Measurements from ENCODE around the gene ZNHIT1. TPM values are rescaled to one million over a fixed set of nuclear protein-coding genes. Genes with fewer than 3 reads are reported as not detected.

The ZNHIT1 gene
- polyA plus RNA-seq, 2 of the 4 experiments (the other 2 are of a cell fraction): 33.2 to 55.9 TPM

DNA sequence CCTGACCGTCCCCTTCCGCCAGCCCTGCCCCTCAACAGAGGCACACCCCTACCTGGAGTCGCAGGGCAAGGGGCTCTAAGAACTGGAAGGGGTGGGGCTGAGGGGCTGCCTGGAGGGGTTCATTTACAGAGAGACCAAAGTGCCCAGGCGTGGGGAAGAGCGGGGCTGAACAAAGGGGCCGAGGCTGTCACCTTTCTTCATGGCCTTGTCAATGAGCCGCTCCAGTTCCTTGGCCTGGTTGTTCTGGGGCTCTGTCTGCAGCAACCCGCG is 21.9 kb downstream of the ZNHIT1 start:
- Histone ChIP-seq H3K9me3 (no peaks in the 10 kb centered on the region), H3K27ac (no peak overlapping the region), H3K4me2 (no peak overlapping the region), H3K4me1 (peaks cover 10% of the 10 kb centered on the region), H3K4me3 (no peak overlapping the region)
- no peak for FAIRE-seq
- CTCF ChIA-PET: interaction anchor here (3.8 kb wide), 1 partner anchor 43 kb away, joined by 16 read pairs; no protein-coding TSS in a partner anchor
- DNase-seq (ENCODE audit: low read depth in 1 of 2, low spot score in 1 of 2): no peak
- ATAC-seq: no peak
- POLR2A ChIA-PET: no interaction called here
- 92% methylated on average over 6 of the region's 9 CpGs for WGBS (ENCODE audit: missing lambda C conversion rate)
- TF ChIP-seq, protein P1, sequence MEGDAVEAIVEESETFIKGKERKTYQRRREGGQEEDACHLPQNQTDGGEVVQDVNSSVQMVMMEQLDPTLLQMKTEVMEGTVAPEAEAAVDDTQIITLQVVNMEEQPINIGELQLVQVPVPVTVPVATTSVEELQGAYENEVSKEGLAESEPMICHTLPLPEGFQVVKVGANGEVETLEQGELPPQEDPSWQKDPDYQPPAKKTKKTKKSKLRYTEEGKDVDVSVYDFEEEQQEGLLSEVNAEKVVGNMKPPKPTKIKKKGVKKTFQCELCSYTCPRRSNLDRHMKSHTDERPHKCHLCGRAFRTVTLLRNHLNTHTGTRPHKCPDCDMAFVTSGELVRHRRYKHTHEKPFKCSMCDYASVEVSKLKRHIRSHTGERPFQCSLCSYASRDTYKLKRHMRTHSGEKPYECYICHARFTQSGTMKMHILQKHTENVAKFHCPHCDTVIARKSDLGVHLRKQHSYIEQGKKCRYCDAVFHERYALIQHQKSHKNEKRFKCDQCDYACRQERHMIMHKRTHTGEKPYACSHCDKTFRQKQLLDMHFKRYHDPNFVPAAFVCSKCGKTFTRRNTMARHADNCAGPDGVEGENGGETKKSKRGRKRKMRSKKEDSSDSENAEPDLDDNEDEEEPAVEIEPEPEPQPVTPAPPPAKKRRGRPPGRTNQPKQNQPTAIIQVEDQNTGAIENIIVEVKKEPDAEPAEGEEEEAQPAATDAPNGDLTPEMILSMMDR (IDR thresholded peaks at IDR 0.05): no peak
- no peak for TF ChIP-seq ZFP36 (IDR thresholded peaks at IDR 0.05; ENCODE audit: borderline replicate concordance, partially characterized antibody)
- no peak for TF ChIP-seq SMC3 (IDR thresholded peaks at IDR 0.05)
- no peak for TF ChIP-seq ZNF302 (CRISPR knock-in tag; IDR thresholded peaks at IDR 0.05)
- TF ChIP-seq RCOR1 (IDR thresholded peaks at IDR 0.05; ENCODE audit: low read depth, low read length): no peak

GRCh38 chr7:101240226-101241014 is 22.5 kb downstream of the ZNHIT1 start:
- ChIA-PET CTCF (interaction anchor here (5.3 kb wide), 1 partner anchor 96 kb away, joined by 60 read pairs; no protein-coding TSS in a partner anchor), POLR2A (no interaction called here)
- 92% methylated on average over 31 of the region's 32 CpGs for WGBS (ENCODE audit: missing lambda C conversion rate)
- Histone ChIP-seq H3K27ac (no peak overlapping the region), H3K4me2 (no peak overlapping the region), H3K9me3 (no peaks in the 10 kb centered on the region), H3K4me3 (no peak overlapping the region), H3K4me1 (peaks cover 12% of the 10 kb centered on the region)
- ATAC-seq (no peak), DNase-seq (ENCODE audit: low read depth in 1 of 2, low spot score in 1 of 2) (no peak), FAIRE-seq (no peak)
- TF ChIP-seq KDM5A (IDR thresholded peaks at IDR 0.05) (no peak), JUN (IDR thresholded peaks at IDR 0.05) (no peak), EP300 (IDR thresholded peaks at IDR 0.05) (no peak), MAZ (IDR thresholded peaks at IDR 0.05; ENCODE audit: borderline replicate concordance, low read depth, low read length) (no peak), RCOR1 (IDR thresholded peaks at IDR 0.05; ENCODE audit: low read depth, low read length) (no peak), FOXS1 (CRISPR knock-in tag; IDR thresholded peaks at IDR 0.05) (no peak), CBX8 (IDR thresholded peaks at IDR 0.05) (no peak), HEYL (CRISPR knock-in tag; IDR thresholded peaks at IDR 0.05) (no peak), ZC3H11A (IDR thresholded peaks at IDR 0.05) (no peak), POLR2AphosphoS2 (conservative IDR thresholded peaks at IDR 0.05; ENCODE audit: low read length) (no peak), ZFP36 (IDR thresholded peaks at IDR 0.05; ENCODE audit: borderline replicate concordance, partially characterized antibody) (no peak), TP53 (CRISPR knock-in tag; IDR thresholded peaks at IDR 0.05) (no peak), GATA3 (IDR thresholded peaks at IDR 0.05; ENCODE audit: borderline replicate concordance) (no peak), ATOH8 (CRISPR knock-in tag; IDR thresholded peaks at IDR 0.05; ENCODE audit: low read depth) (no peak)
- TF ChIP-seq, protein P2, sequence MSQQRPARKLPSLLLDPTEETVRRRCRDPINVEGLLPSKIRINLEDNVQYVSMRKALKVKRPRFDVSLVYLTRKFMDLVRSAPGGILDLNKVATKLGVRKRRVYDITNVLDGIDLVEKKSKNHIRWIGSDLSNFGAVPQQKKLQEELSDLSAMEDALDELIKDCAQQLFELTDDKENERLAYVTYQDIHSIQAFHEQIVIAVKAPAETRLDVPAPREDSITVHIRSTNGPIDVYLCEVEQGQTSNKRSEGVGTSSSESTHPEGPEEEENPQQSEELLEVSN (IDR thresholded peaks at IDR 0.05; ENCODE audit: borderline replicate concordance, low read depth): no peak
- TF ChIP-seq, protein P3, sequence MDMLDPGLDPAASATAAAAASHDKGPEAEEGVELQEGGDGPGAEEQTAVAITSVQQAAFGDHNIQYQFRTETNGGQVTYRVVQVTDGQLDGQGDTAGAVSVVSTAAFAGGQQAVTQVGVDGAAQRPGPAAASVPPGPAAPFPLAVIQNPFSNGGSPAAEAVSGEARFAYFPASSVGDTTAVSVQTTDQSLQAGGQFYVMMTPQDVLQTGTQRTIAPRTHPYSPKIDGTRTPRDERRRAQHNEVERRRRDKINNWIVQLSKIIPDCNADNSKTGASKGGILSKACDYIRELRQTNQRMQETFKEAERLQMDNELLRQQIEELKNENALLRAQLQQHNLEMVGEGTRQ (IDR thresholded peaks at IDR 0.05): no peak

DNA sequence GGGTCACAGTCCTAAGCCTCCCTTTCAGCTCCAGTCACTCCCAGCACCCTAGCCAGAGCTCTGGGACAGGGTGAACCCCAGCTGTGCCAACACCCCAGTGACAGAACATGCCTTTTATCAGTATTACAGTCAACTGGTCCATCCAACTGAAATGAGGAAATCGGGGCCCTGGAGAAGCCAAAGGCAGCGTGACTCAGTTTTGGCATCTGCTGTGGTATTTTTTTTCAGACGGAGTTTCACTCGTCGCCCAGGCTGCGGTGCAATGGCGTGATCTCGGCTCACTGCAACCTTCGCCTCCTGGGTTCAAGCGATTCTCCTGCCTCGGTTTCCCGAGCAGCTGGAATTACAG is 23.0 kb downstream of the ZNHIT1 start:
- ChIA-PET CTCF (interaction anchor here (0.8 to 5.3 kb wide), 3 partner anchors 8 to 97 kb away, joined by 3 to 60 read pairs (median 7); partner anchors contain the start of gene ZNHIT1), POLR2A (no interaction called here)
- Histone ChIP-seq H3K27ac (no peak overlapping the region), H3K9me3 (no peaks in the 10 kb centered on the region), H3K4me1 (peaks cover 15% of the 10 kb centered on the region), H3K4me2 (no peak overlapping the region), H3K4me3 (no peak overlapping the region)
- FAIRE-seq: no peak
- no peak for DNase-seq (ENCODE audit: low read depth in 1 of 2, low spot score in 1 of 2)
- ATAC-seq: no peak
- WGBS (ENCODE audit: missing lambda C conversion rate): 90% methylated on average over 12 of the region's 12 CpGs
- no peak for TF ChIP-seq HOXA7 (CRISPR knock-in tag; IDR thresholded peaks at IDR 0.05)
- no peak for TF ChIP-seq CBX8 (IDR thresholded peaks at IDR 0.05)
